GM19397 (cell line): Measurements from ENCODE around the gene ZCCHC7.

ENCODE experiments used
- ATAC-seq: cut with Tn5 transposase; IDR thresholded peaks from one replicate; pipeline ENCODE4 v1.9.1; 2021; ENCODE audit warnings: mild to moderate bottlenecking, moderate library complexity; ENCODE audit not compliant: unreplicated experiment

The ZCCHC7 gene

DNA sequence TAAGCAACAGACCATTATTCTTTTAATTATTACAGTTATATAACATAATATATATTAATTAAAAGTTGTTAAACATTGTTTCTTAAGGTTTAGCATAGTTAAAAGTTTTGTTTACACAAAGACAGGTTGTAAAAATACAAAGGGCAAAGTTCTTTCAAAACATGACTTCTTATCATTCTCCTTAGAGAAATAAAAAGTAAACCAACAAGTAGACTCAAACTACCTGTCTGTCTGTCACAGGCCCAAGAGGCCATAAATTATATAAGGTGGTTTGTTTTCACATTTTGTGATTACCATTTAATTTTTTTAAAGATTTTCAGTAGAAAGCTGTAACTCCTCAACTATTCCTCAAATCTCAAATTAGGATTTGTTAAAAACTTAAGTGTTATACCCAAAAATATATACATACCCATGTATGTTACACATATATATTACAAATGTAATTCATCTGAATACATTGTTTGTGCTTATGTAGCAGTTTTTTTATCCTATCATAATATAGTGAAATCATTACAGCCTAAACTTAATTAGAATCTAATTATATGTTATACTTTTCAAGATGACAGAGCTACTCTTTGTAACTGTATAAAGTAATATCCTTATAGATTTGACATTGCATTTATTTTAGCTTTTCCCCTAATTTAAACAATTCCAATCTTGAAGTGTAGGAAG, 208.3 kb downstream of the ZCCHC7 start:
- ATAC-seq: no peak

DNA sequence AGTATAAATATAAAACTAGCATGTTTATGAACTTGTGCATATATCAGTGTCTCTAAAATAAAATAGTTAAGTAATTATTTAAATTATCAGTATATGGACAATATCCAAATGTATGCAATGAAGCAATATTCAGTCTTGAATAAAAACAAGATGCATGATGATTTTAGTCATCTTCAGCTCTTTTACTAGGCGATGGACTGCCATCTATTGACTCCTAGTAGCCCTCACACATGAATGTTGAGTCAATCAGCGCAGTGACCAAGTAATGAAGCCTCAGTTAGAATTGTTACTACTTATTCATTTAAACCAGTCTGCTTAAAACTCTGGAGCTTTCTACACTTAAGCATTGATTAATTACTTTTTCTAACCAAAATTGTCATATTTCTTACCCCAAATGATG, 209.2 kb downstream of the ZCCHC7 start:
- ATAC-seq: no peak

DNA sequence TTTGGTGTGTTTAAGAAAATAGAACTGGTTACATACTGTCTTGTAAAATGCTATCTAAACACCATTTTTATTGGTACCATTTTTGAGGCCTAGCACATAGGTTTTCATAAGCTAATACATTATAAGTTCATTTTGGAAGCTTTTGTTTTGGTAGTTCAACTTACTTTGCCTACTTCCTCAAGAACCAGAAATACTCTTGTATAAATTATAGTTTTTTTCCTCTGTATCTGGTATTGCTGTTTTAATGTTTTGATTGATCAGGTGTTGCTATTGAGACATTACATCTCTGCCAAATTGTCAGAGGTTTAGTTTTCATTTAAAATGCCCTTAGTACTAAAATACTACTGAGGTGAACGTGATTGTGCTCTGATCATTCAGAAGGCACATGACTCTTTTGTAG, 211.5 kb downstream of the ZCCHC7 start:
- no peak for ATAC-seq

DNA sequence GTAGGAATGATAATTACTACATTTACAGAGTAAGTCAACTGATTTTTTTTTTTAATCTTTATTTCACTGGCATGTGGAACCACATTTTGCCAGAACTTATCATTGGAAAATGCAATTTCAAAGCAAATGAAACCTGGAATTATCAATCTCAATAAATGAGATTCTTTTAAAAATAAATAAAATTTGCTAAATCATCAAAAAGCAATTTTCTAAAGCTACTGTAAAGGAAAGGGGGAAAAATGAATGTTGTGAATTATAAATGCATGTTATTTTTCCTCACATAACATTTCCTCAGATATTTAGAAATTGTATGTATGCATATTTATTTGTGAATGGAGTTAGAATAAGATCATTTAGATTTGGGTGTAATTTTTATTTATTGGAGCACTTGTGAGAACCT, 212.2 kb downstream of the ZCCHC7 start:
- ATAC-seq: no peak

DNA sequence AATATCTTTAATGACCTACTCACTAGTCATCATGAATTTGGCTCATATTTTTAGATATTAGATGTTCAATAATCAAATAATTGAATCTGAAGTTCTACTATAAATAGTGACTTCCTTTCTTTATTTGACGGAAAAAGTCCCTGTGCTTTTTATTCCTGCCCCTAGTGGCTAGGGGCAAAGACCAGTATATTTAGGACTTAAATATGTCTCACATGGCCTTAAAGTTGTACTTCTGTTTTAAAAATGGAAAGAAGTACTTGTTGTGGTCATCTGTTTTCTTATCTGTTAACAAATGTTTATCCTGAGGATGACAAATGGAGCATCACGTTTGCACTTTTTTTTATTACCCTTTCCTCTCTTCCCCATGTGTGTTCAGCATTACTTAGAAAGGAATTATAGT, 212.9 kb downstream of the ZCCHC7 start:
- ATAC-seq: no peak

DNA sequence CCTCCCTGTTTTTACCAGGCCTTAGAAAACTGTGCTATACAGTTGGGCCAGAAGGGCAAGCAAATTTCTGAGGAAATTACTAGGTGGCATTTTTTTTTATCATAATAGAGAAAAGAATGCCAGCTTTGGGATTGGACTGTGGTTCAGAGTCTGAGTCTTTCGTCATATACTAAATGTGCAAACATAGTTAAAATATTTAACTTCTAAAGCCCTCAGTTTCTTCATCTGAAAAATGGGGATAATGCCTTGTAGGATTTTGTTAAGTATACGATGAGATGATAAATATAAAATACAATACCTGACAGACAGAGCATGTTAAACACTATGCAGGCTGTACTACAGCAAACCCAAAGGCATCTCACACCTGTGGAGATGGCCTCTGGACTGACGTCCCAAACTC, 214.9 kb downstream of the ZCCHC7 start:
- ATAC-seq: no peak

DNA sequence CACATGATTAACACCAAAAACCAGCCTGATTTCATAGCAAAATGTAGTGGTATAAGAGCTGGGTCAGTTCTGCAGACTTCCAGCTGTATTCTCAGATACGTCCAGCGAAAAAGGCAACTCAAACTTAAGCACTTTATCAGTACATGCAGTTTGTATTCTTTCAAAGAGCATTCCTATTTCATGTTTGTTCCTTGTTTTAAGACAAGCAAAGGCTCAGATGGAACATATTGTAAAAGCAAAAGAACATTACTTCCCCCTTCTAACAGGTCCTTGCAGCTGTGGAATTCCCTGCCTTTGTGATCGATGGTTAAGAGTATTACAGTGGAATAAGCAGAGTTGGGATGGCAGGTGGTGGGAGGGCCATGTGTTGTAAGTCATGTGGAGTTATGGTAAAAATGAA, 215.8 kb downstream of the ZCCHC7 start:
- ATAC-seq: no peak

DNA sequence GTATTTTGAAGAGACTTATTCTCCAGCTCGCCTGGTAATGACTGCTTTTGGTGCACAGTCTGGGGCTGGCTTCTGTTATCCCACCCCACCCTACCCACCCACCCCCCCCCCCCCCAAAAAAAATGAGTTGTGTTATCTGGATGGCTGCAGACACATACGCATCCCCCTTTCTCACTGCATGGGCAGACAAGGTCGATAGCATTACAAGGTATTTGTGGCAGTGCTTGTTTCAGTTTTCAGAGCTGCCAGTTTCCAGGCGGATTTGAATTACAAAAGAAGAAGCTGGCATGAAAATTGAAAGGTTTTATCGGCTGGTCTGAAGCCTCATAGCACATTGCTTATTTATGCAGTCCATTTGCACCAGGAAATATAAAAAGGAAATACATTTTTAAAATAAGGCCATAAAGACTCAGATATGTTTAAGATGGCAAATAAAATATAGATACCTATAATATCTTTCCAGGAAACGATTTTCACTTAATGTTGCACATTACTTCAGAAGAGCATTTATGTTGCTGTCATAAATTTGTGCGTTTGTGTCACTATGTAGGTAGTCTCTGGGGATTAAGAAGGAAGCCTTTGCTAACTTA, 217.0 kb downstream of the ZCCHC7 start:
- no peak for ATAC-seq

DNA sequence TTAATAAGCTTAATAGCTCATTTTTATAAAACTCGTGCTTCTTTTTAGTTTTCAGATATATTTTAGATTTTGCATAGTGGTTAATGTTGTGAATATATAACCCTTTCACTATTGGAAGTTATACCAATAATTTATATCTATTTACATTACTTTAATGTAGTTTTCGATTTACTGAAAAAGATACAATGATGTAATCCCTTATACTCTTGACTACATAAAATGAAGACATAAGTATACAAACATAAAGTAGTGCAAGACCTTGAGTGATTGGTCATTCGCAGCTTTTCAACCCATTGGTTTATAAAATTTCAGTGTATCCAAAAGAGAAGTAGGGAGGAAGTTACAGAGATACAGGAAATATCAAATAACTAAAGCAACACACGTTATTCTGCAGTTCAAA, 217.8 kb downstream of the ZCCHC7 start:
- no peak for ATAC-seq

DNA sequence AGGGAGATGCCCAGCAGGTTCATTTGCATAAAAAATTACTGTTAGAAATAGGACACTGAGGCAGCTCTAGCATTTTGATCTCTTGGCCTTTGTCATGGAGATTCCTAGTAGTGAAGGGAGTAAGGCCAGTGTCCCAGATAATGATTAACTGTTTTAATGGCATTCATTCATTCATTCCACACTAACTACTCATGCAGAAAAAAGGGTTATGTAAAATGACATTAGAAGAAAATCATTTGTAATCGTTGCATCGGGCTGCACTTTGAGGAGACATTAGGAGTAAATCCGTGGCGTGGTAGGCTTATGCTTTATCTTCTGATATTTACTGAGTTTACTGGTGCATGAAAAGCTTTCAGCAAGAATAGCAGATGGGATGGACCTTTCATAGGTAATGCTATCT, 219.5 kb downstream of the ZCCHC7 start:
- ATAC-seq: no peak

DNA sequence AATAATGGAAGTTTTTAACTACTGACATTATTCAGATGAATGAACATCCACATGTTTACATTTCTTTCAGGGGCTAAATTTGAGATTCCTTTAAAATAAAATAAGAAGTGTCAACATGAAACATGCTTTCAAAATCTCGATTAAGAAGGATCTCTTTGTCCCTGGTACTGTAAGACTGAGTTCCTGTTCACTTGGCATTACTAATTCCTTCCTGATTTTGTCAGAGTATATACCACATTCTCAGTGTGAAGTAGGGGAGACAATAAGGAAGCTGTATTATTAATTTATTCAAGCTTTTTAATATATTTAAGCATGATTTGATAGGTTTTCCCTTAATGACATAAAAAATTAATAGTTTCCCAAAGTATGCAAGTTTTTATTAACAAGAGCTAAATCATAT, 220.6 kb downstream of the ZCCHC7 start:
- no peak for ATAC-seq

DNA sequence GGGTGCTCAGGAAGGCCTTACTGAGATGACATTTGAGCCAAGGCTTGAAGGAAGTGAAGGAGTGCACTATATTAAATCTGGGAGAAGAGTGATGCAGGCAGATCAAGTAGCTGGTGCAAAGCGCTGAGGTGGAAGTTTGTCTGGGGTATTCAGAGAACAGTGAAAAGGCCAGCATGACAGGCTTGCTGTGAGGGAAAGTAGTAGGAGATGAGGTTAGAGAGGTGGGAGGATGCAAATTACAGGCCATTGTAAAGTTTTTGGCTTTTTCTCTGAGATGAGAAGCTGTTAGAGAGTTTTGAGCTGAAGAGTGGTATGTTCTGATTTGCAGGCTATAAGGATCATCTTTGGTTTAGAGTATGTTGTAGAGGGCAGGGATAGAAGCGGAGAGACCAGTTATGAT, 221.3 kb downstream of the ZCCHC7 start:
- no peak for ATAC-seq

DNA sequence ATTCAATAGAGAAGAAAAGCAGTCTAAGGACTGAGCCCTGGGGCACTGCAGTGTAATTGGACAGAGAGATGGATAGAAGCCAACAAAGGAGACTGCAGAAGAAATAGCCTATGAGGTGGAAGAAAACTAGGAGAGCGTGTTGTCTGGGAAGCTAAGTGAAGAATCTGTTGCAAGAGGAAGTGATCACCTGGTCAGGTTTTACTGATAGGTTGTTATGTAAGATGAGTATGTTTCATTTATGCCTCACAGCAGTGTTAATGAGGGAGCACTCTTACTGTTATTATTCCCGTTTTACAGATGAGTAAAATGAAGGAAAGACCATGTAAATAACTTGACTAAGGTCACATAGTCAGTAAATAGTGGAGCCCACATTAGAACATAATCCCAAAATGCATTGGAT, 222.1 kb downstream of the ZCCHC7 start:
- no peak for ATAC-seq

DNA sequence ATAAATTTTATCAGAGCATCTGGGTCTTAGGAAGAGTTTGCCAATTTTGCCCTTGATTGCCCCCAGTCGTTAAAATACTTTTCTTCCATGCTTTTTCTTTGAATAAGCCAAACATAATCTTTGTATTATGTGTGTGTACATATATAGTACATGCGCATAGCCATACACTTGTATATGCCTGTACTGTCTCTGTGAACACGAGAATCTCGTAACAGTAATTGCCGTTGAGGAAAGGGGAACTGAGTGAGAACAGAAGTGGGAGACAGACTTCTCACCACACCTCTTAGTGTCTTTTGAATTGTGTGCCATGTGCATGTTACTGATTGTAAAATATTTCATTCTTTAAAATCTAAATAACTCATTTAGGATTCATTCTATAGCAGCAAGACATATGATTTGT, 222.5 kb downstream of the ZCCHC7 start:
- no peak for ATAC-seq

DNA sequence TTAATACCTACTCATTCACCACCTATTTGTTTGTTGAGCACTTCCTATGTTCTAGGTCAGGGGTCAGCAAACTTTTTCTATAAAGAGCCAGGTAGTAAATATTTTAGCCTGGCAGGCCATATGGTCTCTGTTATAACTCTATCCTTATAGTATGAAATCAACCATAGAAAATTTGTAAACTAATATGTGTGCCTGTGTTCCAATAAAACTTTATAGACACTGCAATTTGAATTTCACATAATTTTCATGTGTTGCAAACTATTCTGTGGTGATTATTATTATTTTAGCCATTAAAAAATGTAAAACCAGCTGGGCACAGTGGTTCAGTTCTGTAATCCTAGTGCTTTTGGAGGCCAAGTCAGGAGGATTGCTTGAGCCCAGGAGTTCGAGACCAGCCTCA, 223.3 kb downstream of the ZCCHC7 start:
- ATAC-seq: no peak

DNA sequence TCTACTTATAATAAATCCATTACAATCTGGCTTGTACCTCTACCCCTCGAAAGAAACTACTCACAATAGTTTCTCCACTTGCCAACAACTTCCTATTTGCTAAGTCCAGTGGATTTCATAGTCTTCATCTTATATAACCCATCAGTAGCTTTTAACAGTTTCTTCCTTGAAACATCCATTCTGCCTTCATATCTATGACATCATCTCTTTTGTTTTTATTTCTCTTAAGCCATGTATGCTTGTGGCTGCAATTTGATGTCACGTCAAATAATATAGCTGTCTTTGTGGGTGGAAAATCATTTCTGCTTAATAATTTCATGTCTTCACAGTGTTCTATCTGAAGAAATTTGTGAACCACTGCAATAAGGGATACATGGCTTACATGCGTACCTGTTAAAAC, 224.7 kb downstream of the ZCCHC7 start:
- ATAC-seq: no peak

DNA sequence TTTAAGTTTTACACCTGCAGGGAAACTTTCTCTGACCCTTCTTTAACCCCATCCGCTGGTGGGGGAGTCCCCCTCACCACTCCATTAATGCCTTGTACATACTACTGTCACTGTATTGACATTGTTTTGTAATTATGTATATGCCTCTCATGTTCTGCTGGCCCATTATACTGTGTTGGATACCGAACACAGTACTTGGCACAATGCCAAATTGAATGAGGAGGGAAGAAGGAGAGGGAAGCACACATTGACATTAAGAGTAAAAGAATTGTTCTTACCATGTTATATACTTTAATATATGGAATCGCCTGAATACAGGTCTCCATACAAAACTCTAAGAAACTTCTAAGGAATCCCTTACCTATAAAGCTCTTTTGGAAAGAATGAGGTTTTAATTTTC, 228.5 kb downstream of the ZCCHC7 start:
- no peak for ATAC-seq

DNA sequence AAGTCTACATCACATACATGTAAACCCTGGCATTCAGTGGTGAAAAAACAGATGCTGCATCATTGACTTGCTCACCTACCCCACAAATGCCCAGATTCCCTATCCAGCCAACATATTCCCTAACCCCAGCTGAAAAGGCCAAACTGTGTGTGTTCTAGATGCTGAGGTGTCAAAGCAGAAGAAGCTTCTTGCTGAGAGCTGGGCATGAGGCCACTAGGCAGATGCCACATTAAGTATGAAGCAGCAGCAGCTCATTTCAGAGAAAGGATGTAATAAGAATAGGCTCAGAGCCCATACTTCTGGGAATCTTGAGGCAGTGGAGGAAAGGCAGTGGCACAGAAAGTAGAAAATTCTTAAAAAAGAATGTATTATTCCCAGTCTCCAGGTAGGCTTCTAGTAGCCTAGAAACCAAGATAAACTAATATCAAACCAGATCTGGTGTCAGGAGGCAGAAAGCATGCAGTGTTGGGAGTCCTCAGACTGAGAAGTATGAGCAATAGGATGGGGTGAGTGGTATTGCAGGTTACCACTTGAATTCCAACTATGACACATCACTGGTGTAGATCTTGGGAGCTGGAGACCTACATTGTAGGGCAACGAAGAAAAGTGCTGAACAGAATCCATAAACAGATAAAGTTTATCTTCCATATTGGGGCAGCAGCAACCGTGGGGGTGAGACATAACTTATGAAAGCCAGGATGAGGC, 230.3 kb downstream of the ZCCHC7 start:
- no peak for ATAC-seq

DNA sequence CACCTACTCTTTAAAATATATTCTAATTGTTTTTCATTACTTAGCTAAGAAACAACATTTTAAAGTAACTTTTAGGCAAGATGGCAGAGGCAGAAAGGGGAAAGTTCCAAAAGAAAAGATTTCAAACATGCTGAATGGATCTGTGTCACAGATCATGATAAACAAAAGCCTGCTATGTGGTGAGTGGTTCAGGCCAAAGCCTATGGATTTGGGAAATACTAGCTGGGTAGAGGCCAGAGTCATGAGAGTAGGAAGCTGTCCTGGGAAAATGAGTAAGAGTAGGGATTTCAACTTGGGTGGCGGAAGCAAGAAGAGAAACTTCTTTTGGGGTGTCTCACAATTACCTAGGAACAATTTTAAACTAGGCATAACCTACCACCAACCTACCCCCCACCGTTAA, 233.4 kb downstream of the ZCCHC7 start:
- ATAC-seq: no peak

DNA sequence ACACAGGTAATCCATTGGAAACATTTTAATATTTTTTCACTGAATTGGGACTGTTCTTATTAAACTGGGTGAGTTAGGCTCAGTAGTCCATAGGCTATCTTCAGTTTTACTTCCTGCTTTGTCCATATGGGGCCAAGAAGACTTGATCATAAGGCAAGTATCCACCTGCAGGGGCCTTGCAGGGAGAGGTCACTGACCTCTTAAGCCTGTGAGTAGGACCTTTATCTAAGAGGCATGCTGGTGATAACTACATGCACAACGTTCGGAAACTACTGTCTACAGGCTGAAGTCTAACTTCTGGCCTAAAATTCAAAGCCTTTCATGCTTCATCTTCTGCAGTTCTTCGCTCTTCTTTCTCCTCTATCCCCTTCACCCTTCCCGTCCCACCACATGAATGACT, 242.1 kb downstream of the ZCCHC7 start:
- no peak for ATAC-seq

DNA sequence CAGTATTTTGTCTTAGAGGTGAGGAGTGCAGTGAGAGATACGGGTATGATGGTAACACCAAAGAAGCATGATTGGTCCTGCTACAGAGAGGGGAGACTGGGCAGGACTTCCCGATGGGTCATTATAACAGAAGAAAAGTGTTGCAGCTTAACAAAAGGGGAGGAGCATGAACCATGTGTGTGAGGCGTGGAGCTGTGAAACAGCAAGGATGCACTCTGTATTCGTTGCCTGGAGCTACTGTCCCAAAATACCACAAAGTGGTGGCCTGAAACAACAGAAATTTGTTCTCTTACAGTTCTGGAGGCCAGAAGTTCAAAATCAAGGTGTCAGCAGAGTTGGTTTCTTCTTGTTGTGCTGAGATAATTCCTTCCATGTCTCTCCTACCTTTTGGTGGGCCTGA, 242.8 kb downstream of the ZCCHC7 start:
- no peak for ATAC-seq

DNA sequence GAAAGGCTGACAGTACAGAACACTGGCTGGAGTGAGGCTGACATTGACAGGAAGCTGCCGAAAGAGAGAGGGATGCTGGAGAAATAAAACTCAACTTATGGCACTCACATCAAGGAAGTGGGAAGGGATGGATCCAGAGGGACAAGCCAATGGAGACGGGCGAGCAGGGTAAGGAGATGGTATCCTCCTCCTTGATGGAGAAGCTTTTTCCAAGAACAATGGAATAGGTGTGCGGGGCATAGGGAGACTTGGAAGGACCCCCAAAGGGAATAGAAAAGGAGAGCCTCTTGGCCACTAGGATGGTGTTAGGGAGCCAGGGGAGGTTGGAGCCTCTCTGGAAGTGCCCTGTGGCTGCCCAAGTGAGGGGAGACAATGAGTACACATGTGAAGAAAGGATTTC, 243.8 kb downstream of the ZCCHC7 start:
- ATAC-seq: no peak
